ENCODE data around the gene CCT8L2.
"Not testable (repeated sequence)": the region's sequence is repeated elsewhere in the genome, so short reads cannot be mapped to it uniquely, and the experiment has no call there.

The CCT8L2 gene

GRCh38 chr22:16558376-16558945, 34.1 kb downstream of the CCT8L2 start:
- DNase-seq = not testable (repeated sequence)

GRCh38 chr22:16557511-16557910, 35.1 kb downstream of the CCT8L2 start:
- not testable (repeated sequence) for DNase-seq

GRCh38 chr22:16555077-16555994, 37.3 kb downstream of the CCT8L2 start:
- not testable (repeated sequence) for DNase-seq

GRCh38 chr22:16543310-16543709, 49.3 kb downstream of the CCT8L2 start:
- DNase-seq = not testable (repeated sequence)
